Measurements from ENCODE around the gene ATP1A1. TPM values are rescaled to one million over a fixed set of nuclear protein-coding genes. Genes with fewer than 3 reads are reported as not detected.

The ATP1A1 gene
- total and polyA plus RNA-seq, 9 of the 15 experiments (the other 6 are each of a cell fraction or from before 2014, with no cell fraction given): 99.3 to 513 (median 234) TPM

DNA sequence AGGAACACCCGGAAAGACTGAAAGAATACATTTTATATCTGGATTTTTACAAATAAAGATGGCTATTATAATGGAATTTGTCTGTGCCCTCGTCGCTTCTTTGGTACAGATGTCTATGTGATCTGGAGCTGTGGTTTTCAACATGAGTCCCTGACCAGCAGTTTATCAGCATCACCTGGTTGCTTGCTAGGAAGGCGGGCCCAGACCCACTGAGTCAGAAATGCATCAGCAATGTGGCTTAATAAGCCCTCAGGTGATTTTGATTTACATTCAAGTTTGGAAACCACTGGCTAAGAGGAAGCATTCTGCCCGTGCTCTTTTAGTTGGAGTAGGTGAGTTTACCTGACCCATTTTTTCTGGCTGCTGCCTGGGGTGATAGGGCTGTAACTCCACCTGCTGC, 31.7 kb downstream of the ATP1A1 start:
- intact Hi-C loops (cut with micrococcal nuclease): no loop called here
- DNase-seq (ENCODE audit: extremely low read depth in 1 of 4, low spot score in 3 of 4) (no peak), ATAC-seq (no peak), FAIRE-seq (no peak)
- Histone ChIP-seq H3K4me2 (ENCODE audit: insufficient read depth, low read length) (no peak overlapping the region), H2AFZ (ENCODE audit: low read depth, low read length) (no peak overlapping the region), H4K20me1 (replicated peaks; ENCODE audit: control insufficient read depth, insufficient read depth, low read length) (no peaks in the 10 kb centered on the region; the same call in 1 of the 2 replicates), H3K9ac (ENCODE audit: insufficient read depth in 1 of 2, low read depth in 2 of 2, low read length in 2 of 2) (peak overlapping the region in 1 of 2 experiments; percentile 15; a peak in 1 of 4 replicates), H3K9me1 (ENCODE audit: control insufficient read depth, insufficient read depth, low read length) (no peaks in the 10 kb centered on the region), H3K36me3 (ENCODE audit: control insufficient read depth, insufficient read depth, low read length) (peaks cover 86% of the 10 kb centered on the region), H3K27me3 (ENCODE audit: control insufficient read depth in 2 of 2, insufficient read depth in 2 of 2, low read length in 2 of 2) (no peaks in the 10 kb centered on the region), H3K79me2 (ENCODE audit: control insufficient read depth, insufficient read depth, low read length) (no peaks in the 10 kb centered on the region), H3K27ac (ENCODE audit: extremely low read depth, low read depth, low read length) (no peak overlapping the region; the same call in 2 of the 3 replicates), H3K9me3 (replicated peaks; ENCODE audit: control insufficient read depth, insufficient read depth, low read depth, low read length) (no peaks in the 10 kb centered on the region), H3K4me1 (replicated peaks in 1 of 2; ENCODE audit: control insufficient read depth in 2 of 2, insufficient read depth in 2 of 2, low read length in 2 of 2) (peaks cover 23 to 52% of the 10 kb centered on the region in 2 experiments; a peak in 4 of 5 replicates), H3K4me3 (no peak overlapping the region)
- TF ChIP-seq ETV6 (IDR thresholded peaks at IDR 0.05; ENCODE audit: borderline replicate concordance in 1 of 2, low read depth in 2 of 2, low read length in 1 of 2): no peak
- TF ChIP-seq ETV6 (CRISPR knock-in tag; IDR thresholded peaks at IDR 0.05; ENCODE audit: borderline replicate concordance): 0 out of 2 replicates have a peak, but pooled peaks have one; percentile 25
- TF ChIP-seq, protein P1, sequence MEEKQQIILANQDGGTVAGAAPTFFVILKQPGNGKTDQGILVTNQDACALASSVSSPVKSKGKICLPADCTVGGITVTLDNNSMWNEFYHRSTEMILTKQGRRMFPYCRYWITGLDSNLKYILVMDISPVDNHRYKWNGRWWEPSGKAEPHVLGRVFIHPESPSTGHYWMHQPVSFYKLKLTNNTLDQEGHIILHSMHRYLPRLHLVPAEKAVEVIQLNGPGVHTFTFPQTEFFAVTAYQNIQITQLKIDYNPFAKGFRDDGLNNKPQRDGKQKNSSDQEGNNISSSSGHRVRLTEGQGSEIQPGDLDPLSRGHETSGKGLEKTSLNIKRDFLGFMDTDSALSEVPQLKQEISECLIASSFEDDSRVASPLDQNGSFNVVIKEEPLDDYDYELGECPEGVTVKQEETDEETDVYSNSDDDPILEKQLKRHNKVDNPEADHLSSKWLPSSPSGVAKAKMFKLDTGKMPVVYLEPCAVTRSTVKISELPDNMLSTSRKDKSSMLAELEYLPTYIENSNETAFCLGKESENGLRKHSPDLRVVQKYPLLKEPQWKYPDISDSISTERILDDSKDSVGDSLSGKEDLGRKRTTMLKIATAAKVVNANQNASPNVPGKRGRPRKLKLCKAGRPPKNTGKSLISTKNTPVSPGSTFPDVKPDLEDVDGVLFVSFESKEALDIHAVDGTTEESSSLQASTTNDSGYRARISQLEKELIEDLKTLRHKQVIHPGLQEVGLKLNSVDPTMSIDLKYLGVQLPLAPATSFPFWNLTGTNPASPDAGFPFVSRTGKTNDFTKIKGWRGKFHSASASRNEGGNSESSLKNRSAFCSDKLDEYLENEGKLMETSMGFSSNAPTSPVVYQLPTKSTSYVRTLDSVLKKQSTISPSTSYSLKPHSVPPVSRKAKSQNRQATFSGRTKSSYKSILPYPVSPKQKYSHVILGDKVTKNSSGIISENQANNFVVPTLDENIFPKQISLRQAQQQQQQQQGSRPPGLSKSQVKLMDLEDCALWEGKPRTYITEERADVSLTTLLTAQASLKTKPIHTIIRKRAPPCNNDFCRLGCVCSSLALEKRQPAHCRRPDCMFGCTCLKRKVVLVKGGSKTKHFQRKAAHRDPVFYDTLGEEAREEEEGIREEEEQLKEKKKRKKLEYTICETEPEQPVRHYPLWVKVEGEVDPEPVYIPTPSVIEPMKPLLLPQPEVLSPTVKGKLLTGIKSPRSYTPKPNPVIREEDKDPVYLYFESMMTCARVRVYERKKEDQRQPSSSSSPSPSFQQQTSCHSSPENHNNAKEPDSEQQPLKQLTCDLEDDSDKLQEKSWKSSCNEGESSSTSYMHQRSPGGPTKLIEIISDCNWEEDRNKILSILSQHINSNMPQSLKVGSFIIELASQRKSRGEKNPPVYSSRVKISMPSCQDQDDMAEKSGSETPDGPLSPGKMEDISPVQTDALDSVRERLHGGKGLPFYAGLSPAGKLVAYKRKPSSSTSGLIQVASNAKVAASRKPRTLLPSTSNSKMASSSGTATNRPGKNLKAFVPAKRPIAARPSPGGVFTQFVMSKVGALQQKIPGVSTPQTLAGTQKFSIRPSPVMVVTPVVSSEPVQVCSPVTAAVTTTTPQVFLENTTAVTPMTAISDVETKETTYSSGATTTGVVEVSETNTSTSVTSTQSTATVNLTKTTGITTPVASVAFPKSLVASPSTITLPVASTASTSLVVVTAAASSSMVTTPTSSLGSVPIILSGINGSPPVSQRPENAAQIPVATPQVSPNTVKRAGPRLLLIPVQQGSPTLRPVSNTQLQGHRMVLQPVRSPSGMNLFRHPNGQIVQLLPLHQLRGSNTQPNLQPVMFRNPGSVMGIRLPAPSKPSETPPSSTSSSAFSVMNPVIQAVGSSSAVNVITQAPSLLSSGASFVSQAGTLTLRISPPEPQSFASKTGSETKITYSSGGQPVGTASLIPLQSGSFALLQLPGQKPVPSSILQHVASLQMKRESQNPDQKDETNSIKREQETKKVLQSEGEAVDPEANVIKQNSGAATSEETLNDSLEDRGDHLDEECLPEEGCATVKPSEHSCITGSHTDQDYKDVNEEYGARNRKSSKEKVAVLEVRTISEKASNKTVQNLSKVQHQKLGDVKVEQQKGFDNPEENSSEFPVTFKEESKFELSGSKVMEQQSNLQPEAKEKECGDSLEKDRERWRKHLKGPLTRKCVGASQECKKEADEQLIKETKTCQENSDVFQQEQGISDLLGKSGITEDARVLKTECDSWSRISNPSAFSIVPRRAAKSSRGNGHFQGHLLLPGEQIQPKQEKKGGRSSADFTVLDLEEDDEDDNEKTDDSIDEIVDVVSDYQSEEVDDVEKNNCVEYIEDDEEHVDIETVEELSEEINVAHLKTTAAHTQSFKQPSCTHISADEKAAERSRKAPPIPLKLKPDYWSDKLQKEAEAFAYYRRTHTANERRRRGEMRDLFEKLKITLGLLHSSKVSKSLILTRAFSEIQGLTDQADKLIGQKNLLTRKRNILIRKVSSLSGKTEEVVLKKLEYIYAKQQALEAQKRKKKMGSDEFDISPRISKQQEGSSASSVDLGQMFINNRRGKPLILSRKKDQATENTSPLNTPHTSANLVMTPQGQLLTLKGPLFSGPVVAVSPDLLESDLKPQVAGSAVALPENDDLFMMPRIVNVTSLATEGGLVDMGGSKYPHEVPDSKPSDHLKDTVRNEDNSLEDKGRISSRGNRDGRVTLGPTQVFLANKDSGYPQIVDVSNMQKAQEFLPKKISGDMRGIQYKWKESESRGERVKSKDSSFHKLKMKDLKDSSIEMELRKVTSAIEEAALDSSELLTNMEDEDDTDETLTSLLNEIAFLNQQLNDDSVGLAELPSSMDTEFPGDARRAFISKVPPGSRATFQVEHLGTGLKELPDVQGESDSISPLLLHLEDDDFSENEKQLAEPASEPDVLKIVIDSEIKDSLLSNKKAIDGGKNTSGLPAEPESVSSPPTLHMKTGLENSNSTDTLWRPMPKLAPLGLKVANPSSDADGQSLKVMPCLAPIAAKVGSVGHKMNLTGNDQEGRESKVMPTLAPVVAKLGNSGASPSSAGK (IDR thresholded peaks at IDR 0.05): no peak
- no TSS peak for BruUV-seq (replicated peaks)
- 81% methylated on average over 5 of the region's 5 CpGs for WGBS (ENCODE audit: insufficient coverage, low coverage, missing lambda C conversion rate)
- ChIA-PET CTCF (ENCODE audit: low intra/inter-chr PET ratio) (no interaction called here), POLR2A (interaction anchor here (1.0 to 1.5 kb wide), 3 partner anchors 14 to 29 kb away, joined by 3 to 6 read pairs (median 4); no protein-coding TSS in a partner anchor)
- in situ Hi-C loops (cut with MboI): no loop called here
